PC-3 (cell line): Measurements from ENCODE around the gene CXCL13.

Source experiments
- CTCF ChIP-seq: fragments of 300-600 bp; sonication (generic); conservative IDR thresholded peaks from 2 replicates; pipeline ENCODE4 v1.5.1; 2017; ENCODE audit warnings: antibody characterized with exemption, low read depth, mild to moderate bottlenecking, low read length
- EZH2 ChIP-seq: fragments of 300-600 bp; sonication (generic); IDR thresholded peaks from one replicate; pipeline ENCODE4 v1.6.1; 2017; ENCODE audit warnings: antibody characterized with exemption, mild to moderate bottlenecking, low read length; ENCODE audit not compliant: unreplicated experiment

GRCh38 chr4:77582711-77583110 lies 22.9 kb upstream of the CXCL13 start:
- TF ChIP-seq CTCF (no peak), EZH2 (no peak)
